Cardiac fibroblast (primary cell): ENCODE results near the gene CREG2.

Experiments
- DNase-seq, 2 donors: peaks; one replicate each; pipeline versions ENCODE4 v3.0.0 to v3.0.0-alpha.2; 2010; ENCODE audit warnings: low read depth in 2 of 2
- H3K4me3 ChIP-seq, 2 donors: replicated peaks in 1 of 2; 1 replicate in 1 of 2; 2 replicates in 1 of 2; pipeline ENCODE4 v1.5.1; 2011; ENCODE audit warnings: low read depth in 2 of 2, low read length in 2 of 2, mild to moderate bottlenecking in 2 of 2, moderate library complexity in 1 of 2
- CTCF ChIP-seq: IDR thresholded peaks from one replicate; pipeline ENCODE4 v1.5.1; 2011; ENCODE audit warnings: low read depth, mild to moderate bottlenecking, low read length, inconsistent platforms

Gene CREG2

DNA sequence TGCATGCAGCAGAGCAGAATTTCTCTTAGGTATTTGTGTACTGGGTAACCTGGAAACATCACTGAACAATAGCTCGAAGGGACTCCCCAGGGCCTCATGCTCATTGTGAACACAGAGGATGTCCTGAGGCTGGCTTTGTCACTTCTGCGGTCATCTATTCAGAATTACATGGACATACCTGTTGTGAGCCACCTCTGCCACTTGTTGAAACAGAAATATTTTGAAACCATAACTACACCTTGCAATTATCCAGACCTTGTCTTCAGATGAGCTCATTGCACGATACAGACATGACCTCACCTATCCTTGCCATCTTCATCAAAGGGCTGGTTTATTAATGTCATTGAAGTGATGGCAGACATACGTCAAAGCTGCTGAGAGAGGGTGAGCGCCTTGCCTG lies 23.4 kb upstream of the CREG2 start:
- no peak for DNase-seq
- TF ChIP-seq CTCF, result no peak
- H3K4me3 ChIP-seq, result no peak overlapping the region

DNA sequence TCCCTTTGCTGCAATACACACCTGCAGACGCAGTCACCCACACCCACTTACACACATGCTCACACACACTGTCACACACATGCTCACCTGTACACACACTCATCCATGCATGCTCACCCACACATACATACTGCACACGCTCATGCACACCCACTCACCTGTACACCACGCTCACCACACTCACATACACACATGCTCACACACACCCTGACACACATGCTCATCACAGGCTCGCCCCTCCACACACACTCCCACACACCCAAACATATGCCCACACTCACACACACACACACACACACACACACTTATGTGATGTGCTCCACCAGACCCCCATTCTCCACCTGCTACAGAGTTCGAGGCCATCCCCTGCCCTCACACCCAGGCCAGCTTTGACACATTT lies 22.8 kb upstream of the CREG2 start:
- no peak overlapping the region for H3K4me3 ChIP-seq
- no peak for DNase-seq
- TF ChIP-seq CTCF, result no peak

- TF ChIP-seq CTCF, result no peak
- DNase-seq, result no peak
- H3K4me3 ChIP-seq, result no peak overlapping the region
These were observed 22.4 kb upstream of the CREG2 start for GRCh38 chr2:101409699-101410098.

- no peak for DNase-seq
- H3K4me3 ChIP-seq, result no peak overlapping the region
- no peak for TF ChIP-seq CTCF
These were observed 21.6 kb upstream of the CREG2 start for GRCh38 chr2:101408925-101409324.

DNA sequence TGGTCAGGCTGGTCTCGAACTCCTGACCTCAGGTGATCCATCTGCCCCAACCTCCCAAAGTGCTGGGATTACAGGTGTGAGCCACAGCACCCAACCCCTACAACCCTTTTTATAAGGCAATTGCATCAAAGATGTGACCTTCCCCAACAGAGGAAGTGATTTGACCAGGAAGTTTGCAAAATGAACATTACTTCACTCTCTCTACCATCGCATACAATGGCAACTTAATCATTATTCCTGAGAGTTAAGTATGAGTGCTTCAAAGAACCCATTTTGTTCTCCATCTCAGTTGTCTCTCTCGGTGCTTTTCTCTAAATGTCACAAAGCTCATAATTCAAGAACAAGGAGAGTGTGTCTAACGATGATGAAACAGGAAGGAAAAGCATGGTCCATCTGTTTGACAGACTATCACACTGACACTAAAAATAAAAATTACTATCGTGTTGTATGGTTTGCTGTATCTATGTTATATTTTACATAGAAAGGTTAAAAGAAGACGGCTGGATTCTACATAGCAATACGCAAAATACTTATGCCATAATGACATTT lies 18.1 kb upstream of the CREG2 start:
- no peak overlapping the region for H3K4me3 ChIP-seq
- TF ChIP-seq CTCF, result no peak
- DNase-seq, result no peak

DNA sequence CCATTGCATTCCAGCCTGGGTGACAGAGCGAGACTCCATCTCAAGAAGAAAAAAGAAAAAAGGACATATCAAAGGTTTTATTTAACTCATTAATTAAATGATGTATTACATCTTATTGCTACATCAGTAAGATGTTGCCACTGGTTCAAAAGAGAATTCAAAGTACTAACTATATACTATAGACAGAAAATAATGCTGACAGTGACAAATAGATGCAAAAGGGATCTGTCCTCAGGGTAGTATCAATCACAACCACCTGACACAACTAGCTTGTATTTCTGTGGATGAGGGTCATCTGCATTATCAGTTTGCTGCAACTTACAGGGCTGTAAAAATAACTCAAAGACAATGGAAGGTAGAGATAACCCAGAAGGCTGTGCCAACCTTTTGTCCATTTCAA lies 16.4 kb upstream of the CREG2 start:
- TF ChIP-seq CTCF, result no peak
- no peak for DNase-seq
- no peak overlapping the region for H3K4me3 ChIP-seq

DNA sequence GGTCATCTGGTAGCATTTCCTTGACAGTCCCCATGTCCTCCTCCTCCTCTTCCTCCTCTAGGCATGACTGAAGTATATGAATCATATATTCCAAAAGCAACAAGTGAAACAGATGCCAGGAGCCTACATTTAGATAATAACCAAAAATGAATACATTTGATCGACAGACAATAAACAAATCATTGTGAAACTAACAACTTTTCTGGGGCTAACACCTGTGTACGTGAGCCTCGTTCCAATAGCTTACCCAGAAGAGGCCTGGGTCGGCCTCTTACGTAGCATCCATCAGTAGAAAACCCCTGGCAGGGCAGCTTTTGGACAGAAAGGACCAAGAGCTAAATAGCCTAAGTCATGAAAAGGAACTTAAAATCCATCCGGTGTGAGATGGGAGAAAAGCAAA lies 15.3 kb upstream of the CREG2 start:
- H3K4me3 ChIP-seq, result no peak overlapping the region
- DNase-seq, result no peak
- TF ChIP-seq CTCF, result no peak
